Measurements from ENCODE around the gene DHRS3.

DNA sequence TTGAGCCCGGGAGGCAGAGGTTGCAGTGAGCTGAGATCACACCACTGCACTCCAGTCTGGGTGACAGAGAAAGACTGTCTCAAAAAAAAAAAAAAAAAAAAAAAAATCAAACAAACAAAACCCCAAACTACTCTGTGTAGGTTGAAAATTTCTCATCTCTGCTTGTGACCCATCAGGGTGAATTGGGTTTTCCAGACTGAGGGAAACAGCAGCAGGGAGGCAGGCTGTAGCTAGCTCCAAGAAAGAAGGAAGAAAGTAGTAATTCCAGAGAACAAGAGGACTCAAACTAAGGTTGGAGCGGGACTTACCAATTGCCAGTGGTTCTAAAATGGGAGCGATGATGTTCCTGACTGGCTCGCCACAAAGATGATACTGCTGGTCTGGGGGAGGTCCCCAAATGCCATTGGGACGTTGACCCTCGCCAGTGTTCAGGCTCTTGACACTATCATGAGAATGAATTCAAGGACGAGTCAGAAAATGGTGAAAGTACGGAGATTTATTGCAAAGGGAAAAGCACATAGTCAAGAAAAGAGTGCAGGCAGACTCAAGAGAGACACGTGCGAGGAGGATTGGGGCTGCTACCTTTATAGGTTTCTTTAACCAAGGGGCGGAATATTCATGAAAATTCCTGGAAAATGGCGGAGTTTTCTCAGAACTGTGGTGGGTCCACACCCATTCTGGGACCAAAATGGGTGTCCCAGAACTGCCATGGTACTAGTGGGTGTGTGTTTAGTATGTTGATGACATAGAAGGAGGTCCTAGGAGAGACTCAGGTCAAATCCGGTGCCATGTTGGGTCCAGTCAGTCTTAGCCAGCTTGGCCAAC lies 39.3 kb upstream of the DHRS3 start:
- TF ChIP-seq, protein P1, sequence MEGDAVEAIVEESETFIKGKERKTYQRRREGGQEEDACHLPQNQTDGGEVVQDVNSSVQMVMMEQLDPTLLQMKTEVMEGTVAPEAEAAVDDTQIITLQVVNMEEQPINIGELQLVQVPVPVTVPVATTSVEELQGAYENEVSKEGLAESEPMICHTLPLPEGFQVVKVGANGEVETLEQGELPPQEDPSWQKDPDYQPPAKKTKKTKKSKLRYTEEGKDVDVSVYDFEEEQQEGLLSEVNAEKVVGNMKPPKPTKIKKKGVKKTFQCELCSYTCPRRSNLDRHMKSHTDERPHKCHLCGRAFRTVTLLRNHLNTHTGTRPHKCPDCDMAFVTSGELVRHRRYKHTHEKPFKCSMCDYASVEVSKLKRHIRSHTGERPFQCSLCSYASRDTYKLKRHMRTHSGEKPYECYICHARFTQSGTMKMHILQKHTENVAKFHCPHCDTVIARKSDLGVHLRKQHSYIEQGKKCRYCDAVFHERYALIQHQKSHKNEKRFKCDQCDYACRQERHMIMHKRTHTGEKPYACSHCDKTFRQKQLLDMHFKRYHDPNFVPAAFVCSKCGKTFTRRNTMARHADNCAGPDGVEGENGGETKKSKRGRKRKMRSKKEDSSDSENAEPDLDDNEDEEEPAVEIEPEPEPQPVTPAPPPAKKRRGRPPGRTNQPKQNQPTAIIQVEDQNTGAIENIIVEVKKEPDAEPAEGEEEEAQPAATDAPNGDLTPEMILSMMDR (IDR thresholded peaks at IDR 0.05) = no peak
- TF ChIP-seq POLR2AphosphoS5 (IDR thresholded peaks at IDR 0.05) (no peak), POLR2A (IDR thresholded peaks at IDR 0.05) (no peak), EP300 (IDR thresholded peaks at IDR 0.05) (no peak)
